ENCODE results near the gene MEX3B.

MEX3B gene

DNA sequence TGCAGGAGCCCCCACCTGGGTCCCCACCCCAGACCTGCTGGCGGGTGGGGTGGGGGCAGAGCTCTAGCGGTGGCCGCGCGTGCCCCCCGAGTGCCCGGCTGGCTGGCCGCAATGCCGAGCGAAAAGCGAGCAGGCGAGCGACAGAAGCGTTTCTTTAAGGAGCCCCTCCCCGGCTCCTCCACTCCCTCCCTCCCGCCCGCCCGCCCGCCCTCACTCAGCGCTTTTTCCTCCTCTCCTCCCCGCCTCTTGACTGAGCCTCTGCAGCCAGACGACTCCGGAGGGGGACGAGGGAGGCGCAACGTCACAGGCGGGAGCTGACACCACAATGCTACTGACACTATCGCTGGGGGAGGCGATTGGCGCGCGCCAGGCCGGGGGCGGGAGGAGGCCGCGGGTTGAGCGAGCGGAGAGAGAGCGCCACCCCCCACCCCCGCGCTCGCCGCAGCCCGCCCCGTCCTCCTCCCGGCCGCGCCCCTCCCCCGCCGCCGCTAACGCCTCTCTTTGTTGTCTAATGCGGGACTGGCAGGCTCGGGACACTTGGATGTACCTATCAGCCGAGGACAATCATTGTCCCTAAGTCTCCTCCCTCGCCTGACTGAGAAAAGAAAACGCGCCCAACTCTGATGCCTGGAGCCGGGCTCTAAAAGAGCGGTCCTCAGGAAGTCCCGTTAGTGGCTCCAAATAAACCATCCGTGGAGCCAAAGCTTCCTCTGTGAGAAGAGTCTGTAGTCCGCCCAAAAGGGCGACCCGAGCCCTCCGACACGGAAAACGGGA is at the start of gene MEX3B:
MEX3B (minus strand) TSS at position 127 of the 774 bp plus-strand sequence. CDS start 313 bp downstream, outside the sequence.
- peak; percentile 89 for DNase-seq

DNA sequence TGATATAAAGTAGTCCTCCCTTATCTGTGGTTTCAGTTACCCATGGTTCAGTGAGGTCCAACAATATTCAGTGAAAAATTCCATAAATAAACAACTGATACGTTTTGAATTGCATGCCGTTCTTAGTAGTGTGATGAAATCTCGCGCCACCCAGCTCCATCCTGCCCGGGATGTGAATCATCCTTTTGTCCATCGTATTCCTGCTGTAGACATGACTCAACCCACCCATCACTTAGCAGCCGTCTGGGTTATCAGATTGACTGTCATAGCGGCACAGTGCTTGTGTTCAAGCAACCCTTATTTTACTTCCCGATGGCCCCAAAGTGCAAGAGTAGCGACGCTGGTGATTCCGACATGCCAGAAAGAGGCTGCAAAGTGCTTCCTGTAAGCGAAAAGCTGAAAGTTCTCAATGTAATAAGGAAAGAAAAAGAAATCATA is 48.0 kb upstream of the MEX3B start:
- DNase-seq, result no peak

DNA sequence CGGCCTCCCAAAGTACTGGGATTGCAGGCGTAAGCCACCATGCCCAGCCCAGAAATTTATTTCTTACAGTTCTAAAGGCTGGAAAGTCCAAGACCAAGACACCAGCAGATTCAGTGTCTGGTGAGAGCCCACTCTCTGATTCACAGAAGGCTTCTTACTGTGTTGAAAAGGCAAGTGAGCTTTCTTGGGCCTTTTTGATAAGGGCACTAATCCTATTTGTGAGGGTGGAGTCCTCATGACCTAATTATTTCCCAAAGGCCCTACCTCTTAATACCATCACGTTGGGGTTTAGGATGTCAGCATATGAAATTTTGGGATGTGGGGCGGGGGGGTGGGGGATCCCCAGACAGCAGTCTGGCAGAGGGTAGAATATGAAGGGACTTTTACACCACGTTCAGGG is 47.5 kb upstream of the MEX3B start:
- no peak for DNase-seq

DNA sequence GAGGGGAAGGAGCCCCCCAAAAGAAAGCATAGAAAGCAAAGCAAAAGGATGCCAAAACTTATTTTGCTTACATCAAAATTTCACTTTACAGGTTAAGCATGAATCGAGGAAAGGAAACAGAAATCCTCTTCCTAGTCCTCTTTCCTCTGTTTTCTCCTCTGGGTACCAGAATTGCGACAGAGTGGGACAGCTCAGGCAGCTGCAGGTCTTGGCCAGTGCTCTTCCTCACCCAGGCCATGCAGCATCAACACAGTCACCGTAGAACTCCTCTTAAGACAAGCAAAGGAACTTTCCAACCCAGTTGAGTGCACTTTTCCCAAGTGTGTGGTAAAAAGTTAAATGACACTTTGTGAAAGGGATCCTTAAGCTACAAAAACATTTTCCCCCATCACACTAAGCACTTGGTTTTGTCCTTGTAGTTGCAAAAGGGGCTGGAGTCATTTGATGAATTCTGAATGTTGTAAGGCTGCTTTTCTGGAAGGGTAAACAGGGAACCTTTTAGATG is 45.9 kb upstream of the MEX3B start:
- DNase-seq, result no peak

DNA sequence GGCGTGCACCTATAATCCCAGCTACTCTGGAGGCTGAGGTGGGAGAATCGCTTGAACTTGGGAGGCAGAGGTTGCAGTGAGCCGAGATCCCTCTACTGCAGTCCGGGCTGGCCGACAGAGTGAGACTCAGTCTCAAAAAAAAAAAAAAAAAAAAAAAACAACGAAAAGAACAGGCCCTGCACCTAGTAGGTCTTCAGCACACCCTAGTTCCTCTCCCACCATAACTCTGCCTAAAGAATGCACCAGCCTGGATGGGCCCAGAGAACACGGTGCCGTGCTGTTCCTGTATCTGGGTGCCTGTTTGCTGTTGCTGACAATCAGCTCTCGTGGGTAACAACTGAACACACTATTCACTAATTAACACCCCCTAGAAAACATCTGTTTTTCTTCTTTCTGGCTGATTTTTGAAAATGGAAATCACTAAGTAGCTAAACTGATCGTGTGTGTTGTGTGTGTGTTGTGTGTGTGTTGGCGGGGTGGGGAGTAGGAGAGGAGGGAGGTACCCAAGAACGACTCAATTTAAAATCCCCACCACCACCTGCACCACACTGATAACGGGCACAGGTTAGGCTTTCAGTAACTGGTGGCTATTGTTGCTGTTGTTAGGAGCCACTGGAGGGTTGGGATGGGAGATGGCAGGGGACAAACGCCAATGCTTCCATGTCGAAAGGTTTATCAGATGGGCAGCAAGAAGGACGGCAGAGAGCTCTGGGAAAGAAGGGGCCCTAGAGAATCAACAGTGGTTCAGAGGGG is 40.6 kb upstream of the MEX3B start:
- DNase-seq, result no peak

DNA sequence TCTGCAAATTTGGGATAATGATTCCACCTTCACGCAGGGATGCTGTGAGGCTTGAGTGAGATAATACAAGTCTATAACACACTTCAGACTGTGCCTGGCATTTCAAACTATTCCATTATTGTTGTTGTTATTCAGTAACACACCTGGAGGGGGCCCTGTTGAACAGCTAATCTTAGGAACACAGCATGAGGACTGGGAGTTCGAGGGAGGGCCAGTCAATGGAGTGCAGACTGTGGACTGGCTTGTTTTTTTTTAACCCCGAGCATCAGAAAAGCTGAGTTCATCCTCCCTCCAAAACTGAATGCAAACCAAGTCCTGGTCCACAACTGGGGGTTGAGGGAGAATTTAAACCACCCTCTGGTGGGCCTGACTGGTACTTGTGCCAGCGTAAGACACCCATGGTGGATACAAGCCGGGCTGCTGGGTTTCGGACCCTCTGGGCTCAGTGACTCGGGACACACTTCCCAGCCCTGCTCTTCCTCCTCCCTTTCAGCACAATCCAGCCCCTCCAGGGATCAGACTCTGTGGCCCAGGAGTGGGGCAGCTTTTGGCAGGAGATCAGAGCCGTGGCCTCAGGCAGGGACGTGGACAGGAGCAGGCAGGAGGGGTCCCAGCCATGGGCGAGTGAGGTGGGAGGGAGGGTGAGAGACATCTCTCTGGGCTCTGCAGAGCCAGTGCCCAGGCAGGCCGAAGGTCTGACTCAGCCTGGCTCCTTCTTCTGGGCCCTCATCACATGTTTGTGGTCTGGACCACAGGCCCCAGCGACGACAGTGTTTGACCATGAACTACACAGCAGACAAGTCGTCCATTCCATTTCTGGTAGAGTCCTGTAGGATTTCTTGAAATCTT is 36.3 kb upstream of the MEX3B start:
- no peak for DNase-seq

DNA sequence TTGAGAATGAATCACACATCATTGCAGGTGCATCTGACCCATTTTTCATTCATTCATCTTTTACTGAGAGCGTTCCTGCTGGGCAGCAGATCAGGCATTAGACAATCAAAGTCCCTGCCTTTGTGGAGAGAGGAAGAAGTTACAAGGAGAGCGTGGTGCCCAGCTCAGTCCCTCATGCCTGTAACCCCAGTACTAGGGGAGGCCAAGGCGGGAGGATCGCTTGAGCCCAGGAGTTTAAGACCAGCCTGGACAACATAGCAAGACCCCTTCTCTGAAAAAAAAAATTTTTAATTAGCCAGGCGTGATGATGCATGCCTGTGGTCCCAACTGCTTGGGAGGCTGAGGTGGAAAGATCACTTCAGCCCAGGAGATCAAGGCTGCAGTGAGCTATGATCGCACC is 35.0 kb upstream of the MEX3B start:
- no peak for DNase-seq

DNA sequence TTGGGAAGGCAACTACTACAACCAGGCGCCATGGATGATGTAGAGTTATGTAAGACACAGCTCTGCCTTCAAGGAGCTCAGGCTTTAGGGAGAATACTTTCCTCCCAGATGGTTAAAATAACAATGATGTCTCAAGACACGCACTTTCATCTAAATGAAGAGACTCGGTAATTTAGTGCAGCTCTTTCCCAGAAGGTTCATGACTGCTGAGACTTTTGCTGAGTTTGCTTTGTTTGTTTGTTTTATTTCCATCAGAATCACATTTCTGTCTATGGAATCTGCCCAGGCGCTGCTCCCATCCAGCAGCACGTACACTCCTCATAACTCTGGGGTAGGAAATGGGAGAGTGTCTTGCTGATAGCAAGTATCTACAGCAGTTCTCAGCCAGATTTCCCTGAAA is 33.9 kb upstream of the MEX3B start:
- no peak for DNase-seq

DNA sequence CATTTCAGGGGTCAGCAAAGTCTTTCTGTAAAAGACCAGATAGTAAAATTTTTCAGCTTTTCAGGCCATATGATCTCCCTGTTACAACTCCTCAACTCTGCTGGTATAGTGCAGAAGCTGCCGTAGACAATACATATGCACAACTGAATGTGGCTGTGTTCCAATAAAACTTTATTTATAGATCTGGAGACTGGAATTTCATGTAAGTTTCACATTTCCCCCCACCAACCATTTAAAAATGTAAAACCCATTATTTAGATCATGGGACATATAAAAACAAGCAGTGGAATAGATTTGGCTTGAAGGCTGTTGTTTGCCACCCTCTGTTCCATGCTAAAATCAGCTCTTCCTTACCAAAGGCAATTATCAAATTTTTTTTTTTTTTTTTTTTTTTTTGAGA is 28.8 kb upstream of the MEX3B start:
- no peak for DNase-seq

DNA sequence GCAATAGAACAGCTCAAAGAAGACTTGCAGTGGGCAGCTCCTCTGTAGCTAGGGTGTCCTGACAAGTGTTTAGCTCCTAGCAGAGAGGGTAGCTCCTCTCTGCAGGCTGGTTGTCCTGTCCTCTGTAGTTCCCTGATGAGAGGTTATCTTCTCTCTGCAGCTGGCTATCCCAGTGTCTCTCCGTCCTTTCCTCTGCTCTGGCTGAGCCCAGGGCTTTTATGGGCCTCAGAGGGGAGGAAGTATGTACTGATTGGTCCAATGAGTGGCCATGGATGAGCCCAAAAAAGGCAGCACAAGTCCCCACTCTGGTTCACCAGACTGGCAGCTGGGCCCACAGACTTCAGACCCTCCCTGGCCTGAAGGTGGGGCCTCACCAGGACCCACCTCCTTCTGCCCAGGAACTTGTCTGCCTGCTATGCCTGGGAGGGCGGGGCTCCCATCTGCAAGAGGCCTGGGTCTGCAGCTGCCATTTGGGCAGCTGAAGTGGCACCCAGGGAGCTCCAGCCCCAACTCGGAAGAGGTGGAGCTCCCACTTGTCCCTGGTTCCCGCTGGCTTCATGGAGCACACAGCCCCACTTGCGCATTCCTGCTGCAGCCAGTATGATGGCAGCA is 27.2 kb upstream of the MEX3B start:
- no peak for DNase-seq

DNA sequence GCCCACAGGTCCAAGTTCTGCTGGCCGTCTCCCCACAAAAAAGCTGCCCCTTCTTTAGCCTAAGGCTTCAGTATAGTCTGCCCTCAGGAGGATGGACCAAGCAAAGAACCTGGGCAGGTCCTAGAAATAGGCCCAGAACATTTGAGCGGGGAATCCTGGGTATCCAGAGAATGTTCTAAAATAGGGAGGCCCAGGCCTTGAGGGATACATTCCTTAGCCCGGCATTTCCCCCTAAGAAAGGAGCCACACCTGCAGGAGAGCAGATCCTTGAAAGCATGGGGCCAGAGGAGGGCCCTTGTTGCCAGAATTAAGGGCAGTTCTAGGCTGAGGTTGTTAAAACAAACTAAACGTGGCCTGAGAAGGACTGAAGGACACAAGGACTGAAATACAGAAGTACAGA is 20.6 kb upstream of the MEX3B start:
- DNase-seq, result no peak

DNA sequence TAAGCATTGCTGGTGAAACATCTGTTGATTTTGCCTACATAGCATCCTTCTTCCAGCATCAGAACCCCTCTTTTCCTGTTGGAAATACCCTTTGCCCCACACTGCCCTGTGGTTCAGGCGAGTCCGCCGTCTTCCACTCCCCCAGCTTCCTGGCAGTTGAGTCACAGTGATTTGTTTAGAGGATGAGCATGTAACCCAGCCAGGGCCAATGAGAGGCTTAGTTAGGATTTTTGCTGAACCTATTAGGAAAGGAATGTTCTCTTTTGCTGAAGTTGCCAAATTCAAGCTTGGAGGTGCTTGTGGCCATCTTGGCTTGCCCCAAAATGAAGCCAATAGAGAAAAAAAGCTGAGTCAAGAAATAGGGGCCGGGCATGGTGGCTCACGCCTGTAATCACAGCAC is 19.0 kb upstream of the MEX3B start:
- no peak for DNase-seq

DNA sequence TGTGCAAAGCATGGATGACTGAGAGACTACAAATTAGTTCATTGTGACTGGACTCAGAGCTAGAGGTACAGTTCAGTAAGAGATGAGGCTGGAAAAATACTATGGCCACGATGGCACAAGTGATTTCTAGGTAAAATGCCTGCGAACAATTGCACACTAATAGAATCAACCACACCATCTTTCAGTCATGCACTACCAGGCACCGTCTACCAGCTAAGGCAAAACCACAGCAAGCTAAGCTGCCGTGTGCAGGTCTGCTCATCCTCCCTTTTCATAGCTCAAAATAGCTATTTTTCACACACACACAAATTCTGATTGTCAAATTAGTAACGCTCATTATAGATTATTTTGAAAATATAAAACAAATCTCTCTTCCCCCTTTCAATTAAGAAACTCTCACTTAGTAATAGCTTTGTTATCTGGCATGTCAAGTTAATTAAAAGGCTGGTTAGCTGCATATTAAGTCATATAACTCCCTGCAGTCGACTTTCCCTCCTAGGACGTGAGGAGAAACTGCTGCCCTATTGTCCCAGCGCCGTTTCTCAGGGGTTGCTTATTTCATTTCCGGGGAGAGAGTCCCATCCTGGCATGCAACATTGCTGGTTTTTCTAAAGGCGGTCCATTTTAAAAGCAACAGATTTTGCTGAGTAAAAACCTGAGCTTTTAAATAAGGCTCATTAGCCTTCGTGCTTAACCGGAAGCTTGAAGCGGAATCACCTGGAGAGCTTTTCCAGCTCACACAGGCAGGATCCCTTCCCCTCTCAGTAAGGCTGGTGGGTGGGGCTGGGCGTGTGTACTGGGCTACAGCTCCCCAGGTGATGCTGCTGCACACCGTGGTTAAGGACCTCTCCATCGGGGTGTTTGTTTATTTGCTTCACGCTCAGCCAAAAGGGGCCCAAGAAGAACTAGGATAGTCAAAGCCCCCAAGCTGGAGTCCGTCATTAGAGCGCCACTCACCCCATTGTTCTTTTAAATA is 16.9 kb upstream of the MEX3B start:
- no peak for DNase-seq

DNA sequence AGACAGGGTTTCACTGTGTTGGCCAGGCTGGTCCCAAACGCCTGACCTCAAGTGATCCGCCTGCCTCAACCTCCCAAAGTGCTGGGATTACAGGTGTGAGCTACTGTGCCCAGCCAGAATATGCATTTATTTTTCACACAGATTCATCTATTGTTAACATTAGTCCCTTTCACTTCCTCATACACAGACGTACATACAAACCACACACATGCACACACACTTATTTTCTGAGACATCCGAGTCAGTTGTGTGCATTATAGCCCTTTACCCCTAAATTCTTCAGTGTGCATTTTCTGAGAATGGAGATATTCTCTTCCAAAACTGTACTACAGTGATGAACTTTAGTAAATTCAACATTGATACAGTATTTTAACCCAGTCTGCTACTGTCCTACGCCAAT is 15.0 kb upstream of the MEX3B start:
- no peak for DNase-seq

DNA sequence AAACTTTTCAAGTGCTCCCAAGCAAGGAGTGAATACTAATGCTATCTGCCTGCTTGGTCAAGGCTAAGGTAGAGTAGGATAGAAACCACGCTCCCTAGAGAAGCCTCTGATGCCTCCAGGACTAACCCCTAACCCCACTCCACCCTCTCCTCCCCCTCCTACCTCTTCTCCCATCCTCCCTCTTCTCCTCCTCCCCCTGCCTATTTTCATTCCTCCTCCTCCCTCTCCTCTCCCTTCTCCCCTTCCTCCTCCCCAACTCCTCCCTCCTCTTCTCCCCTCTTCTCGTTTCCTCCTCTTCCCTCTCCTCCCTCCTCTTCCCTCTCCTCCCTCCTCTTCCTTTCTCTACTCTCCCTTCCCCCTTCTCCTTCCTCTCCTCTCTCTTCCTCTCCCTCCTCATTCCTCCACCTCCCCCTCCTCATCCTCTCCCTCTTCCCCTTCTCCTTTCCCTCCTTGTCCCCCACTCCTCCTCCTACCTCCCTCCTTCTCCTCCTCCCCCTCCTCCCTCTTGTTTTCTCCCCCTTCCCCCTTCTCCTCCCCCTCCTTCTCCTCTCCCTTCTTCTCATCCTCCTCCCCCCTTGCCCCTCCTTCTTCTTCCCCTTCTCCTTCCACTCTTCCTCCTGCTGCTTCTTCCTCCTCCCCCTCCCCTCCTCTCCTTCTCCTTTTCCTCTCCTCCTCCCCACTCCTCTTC is 12.8 kb upstream of the MEX3B start:
- DNase-seq, result no peak

DNA sequence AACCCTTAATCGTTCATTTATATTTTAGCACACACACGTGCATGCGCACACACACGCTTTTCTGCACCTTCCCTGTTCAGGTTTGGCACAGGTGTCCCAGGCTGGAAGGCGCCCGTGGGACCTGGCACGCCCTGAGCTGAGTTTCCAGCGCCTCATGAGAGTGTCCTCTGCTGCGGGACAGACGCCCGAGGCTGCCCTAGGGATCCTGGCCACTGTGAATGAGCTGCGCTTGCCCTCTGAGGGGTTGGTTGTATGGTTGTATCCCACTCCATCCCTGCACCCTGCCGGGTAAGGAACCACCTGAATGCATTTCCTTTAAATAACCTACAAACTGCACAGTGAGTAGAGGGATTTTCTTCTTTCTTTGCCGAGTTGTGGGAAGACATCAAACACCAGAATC is 12.2 kb upstream of the MEX3B start:
- DNase-seq, result no peak

DNA sequence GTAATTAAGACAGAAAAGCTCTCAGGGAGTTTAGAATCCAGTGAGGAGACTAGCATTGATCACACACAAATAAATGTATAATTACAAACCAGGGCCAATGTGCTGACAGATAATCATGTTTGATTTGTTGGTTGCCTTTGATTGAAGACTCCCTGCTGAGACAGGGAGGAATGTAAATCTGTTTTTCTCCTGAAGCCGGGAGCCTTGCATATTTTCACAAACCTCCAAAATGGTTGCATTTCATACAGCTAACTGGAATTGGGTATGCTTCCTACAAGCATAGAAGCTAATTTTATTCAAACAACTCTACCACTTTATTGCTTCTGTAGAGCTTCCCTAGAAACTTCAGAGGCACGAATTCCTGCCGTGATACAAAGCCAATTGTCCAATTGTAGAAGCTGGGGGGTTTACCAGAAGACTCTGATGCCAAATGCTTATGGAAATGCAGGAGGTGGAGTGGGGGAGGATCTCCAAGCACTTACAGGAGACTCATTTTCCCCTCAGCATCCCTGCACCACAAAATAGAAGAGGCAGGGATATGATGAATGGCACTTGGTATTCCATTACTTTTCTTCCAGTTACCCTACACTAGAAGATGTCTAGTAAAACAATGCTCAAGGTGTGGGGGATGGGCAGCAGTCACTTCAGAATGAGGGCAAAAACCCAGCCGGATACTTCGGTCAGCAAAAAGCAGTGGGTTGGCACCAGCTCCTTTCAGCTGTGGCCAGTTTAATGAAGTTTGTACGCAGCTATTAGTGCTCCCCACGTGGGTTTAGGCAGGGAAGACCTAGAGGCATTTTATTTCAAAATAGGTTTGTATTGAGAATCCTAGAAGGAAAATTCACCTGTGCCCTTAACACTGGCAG is 11.4 kb upstream of the MEX3B start:
- no peak for DNase-seq

DNA sequence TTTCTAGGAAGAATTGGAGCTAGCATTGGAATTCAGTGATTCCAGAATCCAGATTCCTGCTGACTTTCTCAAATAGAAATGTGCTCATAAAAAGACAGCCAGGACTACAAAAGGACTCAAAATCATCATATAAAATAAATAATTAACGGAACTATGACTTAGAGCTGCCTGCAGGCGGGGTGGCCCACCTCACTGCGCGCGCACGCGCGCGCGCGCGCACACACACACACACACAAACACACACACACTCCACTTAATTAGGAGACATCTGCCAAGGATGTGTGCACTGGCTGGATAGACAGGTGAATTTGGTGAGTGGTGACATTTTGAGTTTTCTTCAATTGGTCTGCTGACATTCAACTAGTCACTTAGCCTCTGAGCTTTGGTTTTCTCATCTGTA is 6.9 kb upstream of the MEX3B start:
- DNase-seq, result no peak

DNA sequence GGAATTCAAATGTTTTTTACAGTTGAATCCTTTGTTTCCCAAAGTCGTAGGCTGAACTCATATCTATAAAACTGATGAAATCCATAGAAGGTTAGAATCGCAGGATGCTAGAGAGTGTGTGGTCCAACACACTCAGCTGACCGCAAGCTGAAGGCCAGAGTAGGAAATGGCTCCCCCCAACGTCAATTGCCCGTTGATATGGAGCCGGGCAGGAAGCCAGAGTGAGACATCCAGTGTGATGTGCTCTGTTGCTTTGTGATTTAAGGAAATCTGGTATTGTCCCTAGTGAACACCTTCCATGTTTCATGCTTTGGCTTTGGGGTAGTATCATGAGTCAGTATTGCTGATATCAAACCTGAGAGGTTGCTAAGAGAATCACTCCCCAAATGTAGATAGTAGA is 5.8 kb upstream of the MEX3B start:
- DNase-seq, result no peak

DNA sequence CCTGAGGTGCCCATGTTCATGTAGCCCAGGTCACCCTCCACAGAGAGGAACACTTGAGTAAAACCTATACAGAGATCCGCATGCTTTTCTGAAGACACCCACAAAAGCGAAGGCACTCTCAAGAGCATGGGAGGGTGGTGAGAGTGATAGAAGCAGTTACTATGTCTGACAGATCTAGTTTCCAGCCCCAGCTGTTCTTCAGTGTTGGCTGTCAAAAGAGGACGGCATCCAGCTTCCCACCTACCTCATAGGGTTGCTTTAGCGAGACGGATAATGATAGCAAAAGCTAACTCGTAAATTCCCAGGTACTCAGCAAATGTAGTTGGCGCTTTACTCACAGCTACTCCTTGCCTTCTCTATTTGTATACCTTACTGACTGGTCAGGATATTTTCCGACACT is 3.0 kb upstream of the MEX3B start:
- DNase-seq, result no peak
